ENCODE results near the gene AFDN. TPM values are rescaled to one million over a fixed set of nuclear protein-coding genes. Genes with fewer than 3 reads are reported as not detected.

AFDN gene
- total RNA-seq, 1 donor from 2014 or later = 102 TPM

- FAIRE-seq (no peak), DNase-seq (ENCODE audit: low read depth) (no peak)
- Mint-ChIP-seq H3K4me1 (ENCODE audit: low read depth, unreplicated experiment) (peaks cover 3% of the 10 kb centered on the region), H3K4me3 (ENCODE audit: unreplicated experiment) (no peak overlapping the region), H3K27ac (ENCODE audit: unreplicated experiment) (no peak overlapping the region), H3K9me3 (ENCODE audit: unreplicated experiment) (peaks cover 2% of the 10 kb centered on the region), H3K36me3 (ENCODE audit: low read depth, unreplicated experiment) (no peaks in the 10 kb centered on the region), H3K27me3 (ENCODE audit: low read depth, unreplicated experiment) (peaks cover 40% of the 10 kb centered on the region)
- Histone ChIP-seq H3K36me3 (ENCODE audit: insufficient read depth, low read length) (no peaks in the 10 kb centered on the region), H3K4me1 (ENCODE audit: insufficient read depth, low read length) (no peaks in the 10 kb centered on the region), H2AFZ (ENCODE audit: low read depth, low read length) (no peak overlapping the region), H3K27me3 (ENCODE audit: insufficient read depth, low read length) (peaks cover 3% of the 10 kb centered on the region), H3K79me2 (ENCODE audit: insufficient read depth, low read length) (no peaks in the 10 kb centered on the region), H3K9me3 (ENCODE audit: insufficient read depth, low read depth, low read length) (no peaks in the 10 kb centered on the region), H3K4me2 (ENCODE audit: low read length) (no peak overlapping the region), H3K4me3 (ENCODE audit: insufficient read depth, low read depth, low read length) (no peak overlapping the region), H3K9ac (ENCODE audit: low read length) (no peak overlapping the region), H4K20me1 (ENCODE audit: insufficient read depth, low read length) (no peaks in the 10 kb centered on the region), H3K27ac (ENCODE audit: low read depth, low read length) (no peak overlapping the region)
- no peak for TF ChIP-seq EZH2 (IDR thresholded peaks at IDR 0.05; ENCODE audit: insufficient read depth, low read length)
- TF ChIP-seq, protein P1, sequence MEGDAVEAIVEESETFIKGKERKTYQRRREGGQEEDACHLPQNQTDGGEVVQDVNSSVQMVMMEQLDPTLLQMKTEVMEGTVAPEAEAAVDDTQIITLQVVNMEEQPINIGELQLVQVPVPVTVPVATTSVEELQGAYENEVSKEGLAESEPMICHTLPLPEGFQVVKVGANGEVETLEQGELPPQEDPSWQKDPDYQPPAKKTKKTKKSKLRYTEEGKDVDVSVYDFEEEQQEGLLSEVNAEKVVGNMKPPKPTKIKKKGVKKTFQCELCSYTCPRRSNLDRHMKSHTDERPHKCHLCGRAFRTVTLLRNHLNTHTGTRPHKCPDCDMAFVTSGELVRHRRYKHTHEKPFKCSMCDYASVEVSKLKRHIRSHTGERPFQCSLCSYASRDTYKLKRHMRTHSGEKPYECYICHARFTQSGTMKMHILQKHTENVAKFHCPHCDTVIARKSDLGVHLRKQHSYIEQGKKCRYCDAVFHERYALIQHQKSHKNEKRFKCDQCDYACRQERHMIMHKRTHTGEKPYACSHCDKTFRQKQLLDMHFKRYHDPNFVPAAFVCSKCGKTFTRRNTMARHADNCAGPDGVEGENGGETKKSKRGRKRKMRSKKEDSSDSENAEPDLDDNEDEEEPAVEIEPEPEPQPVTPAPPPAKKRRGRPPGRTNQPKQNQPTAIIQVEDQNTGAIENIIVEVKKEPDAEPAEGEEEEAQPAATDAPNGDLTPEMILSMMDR (IDR thresholded peaks at IDR 0.05; ENCODE audit: insufficient read depth, low read depth, low read length) = no peak
These were observed 24.4 kb upstream of the AFDN start for GRCh38 chr6:167802339-167802738.

DNA sequence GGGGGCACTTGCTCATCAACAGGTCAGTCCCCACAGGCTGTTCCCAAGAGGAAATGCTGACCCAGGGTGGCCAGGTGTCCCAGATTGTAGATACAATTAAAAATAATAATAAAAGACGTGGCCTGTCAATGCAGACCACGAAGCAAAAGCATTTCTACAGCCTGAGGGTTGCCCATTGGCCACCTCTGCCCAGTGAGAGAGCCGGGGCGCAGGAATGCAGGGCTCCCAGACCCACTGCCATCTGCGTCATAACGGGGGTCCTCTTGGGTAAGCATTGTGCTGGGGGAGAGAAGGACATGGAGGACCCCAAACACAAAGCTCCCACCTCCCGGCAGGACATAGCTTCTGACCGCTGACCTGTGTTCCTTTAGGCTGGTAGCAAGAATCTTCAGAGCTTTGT is 22.9 kb upstream of the AFDN start:
- peaks cover 2% of the 10 kb centered on the region for H3K9me3 Mint-ChIP-seq (ENCODE audit: unreplicated experiment)
- H3K27me3 Mint-ChIP-seq (ENCODE audit: low read depth, unreplicated experiment) = peaks cover 36% of the 10 kb centered on the region
- no peaks in the 10 kb centered on the region for H3K4me1 ChIP-seq (ENCODE audit: insufficient read depth, low read length)
- FAIRE-seq = no peak
- H2AFZ ChIP-seq (ENCODE audit: low read depth, low read length) = no peak overlapping the region
- no peak overlapping the region for H3K4me3 Mint-ChIP-seq (ENCODE audit: unreplicated experiment)
- TF ChIP-seq, protein P1 (IDR thresholded peaks at IDR 0.05; ENCODE audit: insufficient read depth, low read depth, low read length) = no peak
- TF ChIP-seq EZH2 (IDR thresholded peaks at IDR 0.05; ENCODE audit: insufficient read depth, low read length) = no peak
- no peak overlapping the region for H3K4me2 ChIP-seq (ENCODE audit: low read length)
- H3K79me2 ChIP-seq (ENCODE audit: insufficient read depth, low read length) = no peaks in the 10 kb centered on the region
- no peaks in the 10 kb centered on the region for H3K9me3 ChIP-seq (ENCODE audit: insufficient read depth, low read depth, low read length)
- no peak overlapping the region for H3K9ac ChIP-seq (ENCODE audit: low read length)
- no peak overlapping the region for H3K27ac ChIP-seq (ENCODE audit: low read depth, low read length)
- H3K36me3 ChIP-seq (ENCODE audit: insufficient read depth, low read length) = no peaks in the 10 kb centered on the region
- H3K4me3 ChIP-seq (ENCODE audit: insufficient read depth, low read depth, low read length) = no peak overlapping the region
- H3K27ac Mint-ChIP-seq (ENCODE audit: unreplicated experiment) = no peak overlapping the region
- peaks cover 3% of the 10 kb centered on the region for H3K27me3 ChIP-seq (ENCODE audit: insufficient read depth, low read length)
- H3K36me3 Mint-ChIP-seq (ENCODE audit: low read depth, unreplicated experiment) = no peaks in the 10 kb centered on the region
- H4K20me1 ChIP-seq (ENCODE audit: insufficient read depth, low read length) = no peaks in the 10 kb centered on the region
- no peaks in the 10 kb centered on the region for H3K4me1 Mint-ChIP-seq (ENCODE audit: low read depth, unreplicated experiment)
- DNase-seq (ENCODE audit: low read depth) = no peak

GRCh38 chr6:167804281-167805013 is 22.3 kb upstream of the AFDN start:
- Histone ChIP-seq H3K4me1 (ENCODE audit: insufficient read depth, low read length) (no peaks in the 10 kb centered on the region), H3K79me2 (ENCODE audit: insufficient read depth, low read length) (no peaks in the 10 kb centered on the region), H3K9me3 (ENCODE audit: insufficient read depth, low read depth, low read length) (no peaks in the 10 kb centered on the region), H2AFZ (ENCODE audit: low read depth, low read length) (no peak overlapping the region), H4K20me1 (ENCODE audit: insufficient read depth, low read length) (no peaks in the 10 kb centered on the region), H3K4me2 (ENCODE audit: low read length) (no peak overlapping the region), H3K4me3 (ENCODE audit: insufficient read depth, low read depth, low read length) (no peak overlapping the region), H3K9ac (ENCODE audit: low read length) (no peak overlapping the region), H3K27ac (ENCODE audit: low read depth, low read length) (no peak overlapping the region), H3K36me3 (ENCODE audit: insufficient read depth, low read length) (no peaks in the 10 kb centered on the region), H3K27me3 (ENCODE audit: insufficient read depth, low read length) (peaks cover 3% of the 10 kb centered on the region)
- Mint-ChIP-seq H3K27ac (ENCODE audit: unreplicated experiment) (no peak overlapping the region), H3K4me1 (ENCODE audit: low read depth, unreplicated experiment) (no peaks in the 10 kb centered on the region), H3K27me3 (ENCODE audit: low read depth, unreplicated experiment) (peaks cover 36% of the 10 kb centered on the region), H3K36me3 (ENCODE audit: low read depth, unreplicated experiment) (no peaks in the 10 kb centered on the region), H3K9me3 (ENCODE audit: unreplicated experiment) (peaks cover 2% of the 10 kb centered on the region), H3K4me3 (ENCODE audit: unreplicated experiment) (no peak overlapping the region)
- DNase-seq (ENCODE audit: low read depth) (no peak), FAIRE-seq (no peak)
- TF ChIP-seq EZH2 (IDR thresholded peaks at IDR 0.05; ENCODE audit: insufficient read depth, low read length) = no peak
- TF ChIP-seq, protein P1 (IDR thresholded peaks at IDR 0.05; ENCODE audit: insufficient read depth, low read depth, low read length) = no peak

All from astrocyte (in vitro differentiated cells and primary cell).